ENCODE results near the gene FBXL7.

FBXL7 gene

DNA sequence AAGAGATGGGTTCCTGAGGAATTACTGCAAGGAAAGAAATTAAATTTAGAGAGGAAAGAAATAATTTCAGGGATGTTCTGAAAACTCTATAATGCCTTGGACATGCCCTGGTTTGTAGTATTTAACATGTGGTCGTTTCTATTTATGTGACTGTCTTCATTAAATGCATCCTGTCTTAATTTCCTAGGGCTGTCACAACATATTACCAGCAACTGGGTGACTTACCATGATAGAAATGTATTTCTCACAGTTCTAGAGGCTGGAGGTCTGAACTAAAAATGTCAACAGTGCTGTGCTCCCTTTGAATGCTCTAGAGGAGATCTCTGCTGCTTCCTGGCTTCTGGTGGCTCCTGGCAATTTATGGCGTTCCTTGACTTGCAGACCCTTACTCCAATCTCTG is 287.7 kb downstream of the FBXL7 start:
- DNase-seq: no peak

DNA sequence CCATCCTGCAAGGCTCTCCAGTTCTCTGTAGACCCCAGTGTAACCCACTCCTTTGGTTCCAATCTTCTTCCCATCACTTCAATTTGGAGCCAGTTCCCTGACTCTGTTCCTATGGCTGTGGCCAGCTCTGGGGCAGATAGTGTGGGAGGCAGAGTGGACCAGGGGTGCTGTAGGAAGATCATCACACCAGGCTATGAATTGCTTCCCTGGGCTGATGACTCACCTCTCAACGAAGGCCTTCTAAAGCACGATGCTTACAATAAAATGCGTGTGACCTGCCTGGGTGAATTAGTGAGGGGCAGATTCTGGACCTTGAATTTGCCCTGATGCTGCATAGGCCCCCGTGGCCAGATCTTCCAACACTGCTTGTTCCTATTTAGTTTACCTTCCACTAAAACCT is 289.7 kb downstream of the FBXL7 start:
- no peak for DNase-seq

DNA sequence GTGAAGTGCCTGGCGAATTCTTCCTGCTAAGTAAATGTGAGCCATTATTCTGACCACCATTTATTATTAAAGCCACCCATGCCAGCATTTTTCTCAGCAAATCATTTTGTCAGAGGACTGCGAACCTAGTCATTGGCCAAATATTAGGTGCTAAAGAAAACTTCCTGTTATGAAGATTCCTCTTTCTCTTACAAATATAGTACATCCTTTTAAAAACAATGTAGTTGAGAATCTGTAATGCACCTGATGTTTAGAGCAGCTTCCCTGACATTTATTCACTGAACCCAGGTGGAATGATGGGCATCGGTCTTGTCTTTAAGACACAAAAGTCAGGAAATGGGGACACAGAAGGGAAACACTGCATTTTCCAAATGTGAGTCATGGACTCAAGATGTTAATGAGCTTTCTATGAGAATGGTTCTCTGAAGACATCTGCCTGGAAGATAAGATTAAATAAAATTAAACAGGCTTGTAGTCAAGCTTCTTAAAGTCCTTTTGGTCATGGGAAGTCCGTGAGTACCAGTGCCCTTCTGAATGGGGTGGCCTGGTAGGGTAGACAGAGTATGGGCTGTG is 290.6 kb downstream of the FBXL7 start:
- no peak for DNase-seq

DNA sequence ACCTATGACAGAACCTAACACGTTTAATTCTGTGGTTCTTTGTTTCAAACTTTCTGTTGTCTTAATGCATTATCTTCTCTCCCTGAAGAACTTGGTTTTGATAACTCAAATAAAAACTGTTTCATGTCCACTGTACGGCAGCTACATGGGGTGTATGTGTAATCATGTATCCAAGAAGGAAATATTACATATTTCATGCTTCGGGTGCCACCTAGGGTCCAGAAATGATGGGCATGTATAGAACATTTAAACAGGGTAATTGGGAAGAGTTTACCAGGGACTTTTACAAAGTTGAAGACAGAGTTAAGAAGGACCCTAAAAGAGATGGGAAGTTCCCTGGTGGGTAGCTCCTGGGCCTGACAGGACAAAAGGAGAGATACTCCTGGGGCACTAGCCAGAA is 291.3 kb downstream of the FBXL7 start:
- no peak for DNase-seq

DNA sequence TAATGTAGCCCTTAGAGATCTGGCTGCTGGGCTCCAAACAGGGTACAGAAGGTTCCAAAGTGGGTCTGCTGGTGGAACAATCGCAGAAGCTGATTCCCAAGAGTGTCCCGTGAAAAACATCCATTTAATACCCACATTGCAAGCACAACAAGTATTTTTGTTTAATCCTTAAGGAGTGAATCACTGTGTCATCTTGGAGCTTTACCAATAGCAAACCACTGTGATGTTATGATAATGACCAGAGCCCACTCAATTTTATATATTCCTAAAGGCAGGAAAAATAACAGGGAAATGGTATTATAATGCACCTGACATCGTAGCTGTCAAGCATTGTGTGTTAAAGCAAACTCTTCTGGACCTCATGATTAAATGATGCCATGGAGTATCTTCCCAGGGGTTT is 291.9 kb downstream of the FBXL7 start:
- DNase-seq: no peak

DNA sequence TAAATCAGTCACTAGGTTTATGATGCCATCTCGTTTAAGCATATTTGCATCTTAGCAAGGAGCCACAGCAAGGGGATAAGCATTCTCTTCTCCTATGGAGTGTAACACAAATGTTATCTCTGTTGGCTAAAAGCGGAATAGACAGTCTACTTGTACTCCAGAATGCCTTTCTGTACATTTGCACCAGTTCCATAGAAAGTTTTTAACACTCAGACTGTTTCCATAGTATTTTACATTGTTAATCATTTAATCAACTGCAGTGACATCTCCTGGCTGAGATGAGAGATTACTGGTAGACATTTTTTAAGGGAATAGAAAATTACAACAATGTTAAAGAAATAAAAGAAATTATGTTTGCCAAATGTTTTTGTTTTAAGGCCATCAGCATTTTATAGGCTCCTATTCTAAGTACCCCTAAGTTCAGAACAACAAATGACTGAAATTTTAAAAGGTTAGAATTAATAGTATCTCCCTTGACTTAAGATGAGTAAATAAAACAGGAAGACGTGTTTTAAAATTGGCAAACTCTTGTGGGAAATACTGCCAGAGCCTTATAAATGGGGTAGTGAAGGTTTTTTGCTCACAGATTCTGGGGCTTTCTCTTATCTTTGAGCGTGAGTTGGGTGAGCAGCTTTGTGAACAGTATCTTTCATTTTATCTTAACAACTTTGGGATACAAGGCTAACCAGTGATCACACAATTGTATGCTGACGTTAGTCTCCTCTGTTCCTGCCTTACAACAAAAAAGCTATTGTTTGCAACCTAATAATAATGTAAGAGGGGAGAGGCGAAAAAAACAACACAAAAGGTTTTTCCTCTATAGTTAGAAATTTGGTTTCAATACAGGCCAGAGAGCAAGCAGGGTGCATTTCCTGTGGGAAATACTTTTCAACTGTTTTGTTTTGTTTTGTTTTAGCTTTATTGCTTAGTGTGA is 294.3 kb downstream of the FBXL7 start:
- DNase-seq: peak; percentile 22

DNA sequence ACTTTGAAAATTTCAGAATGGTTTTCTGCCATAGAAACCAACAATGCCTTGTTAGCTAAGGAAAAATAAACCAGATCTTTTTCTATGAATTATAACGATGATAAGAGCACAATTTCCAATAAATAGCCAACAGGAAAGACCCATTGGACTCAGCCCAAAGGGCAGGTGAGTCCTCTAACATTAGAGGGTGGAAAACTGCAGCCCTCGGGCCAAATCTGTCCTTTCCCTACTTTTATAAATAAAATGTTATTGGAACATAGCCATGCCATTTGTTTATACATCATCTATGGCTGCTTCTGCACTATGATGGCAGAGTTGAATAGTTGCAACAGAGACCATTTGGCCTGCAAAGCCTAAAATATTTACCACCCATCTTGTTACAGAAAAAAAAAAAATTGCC is 296.1 kb downstream of the FBXL7 start:
- DNase-seq: no peak

DNA sequence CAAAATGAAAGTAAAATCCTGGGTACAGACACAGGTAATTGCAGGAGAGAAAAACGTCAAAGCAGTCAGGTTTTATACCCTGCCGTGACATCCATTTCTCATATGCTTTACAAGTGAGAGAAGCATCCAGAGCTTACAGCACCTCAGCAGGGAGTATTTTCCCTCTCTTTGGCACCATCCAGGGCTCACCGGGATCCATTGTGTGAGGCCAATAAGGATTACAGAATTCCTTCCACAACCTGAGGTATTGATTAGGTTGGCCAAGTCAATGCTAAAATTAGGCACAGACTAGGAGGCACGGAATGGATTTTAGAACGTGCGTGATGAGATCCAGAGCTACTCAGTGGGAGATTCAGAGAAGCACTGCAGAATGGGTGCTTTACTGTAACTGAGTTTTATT is 296.6 kb downstream of the FBXL7 start:
- DNase-seq: no peak

DNA sequence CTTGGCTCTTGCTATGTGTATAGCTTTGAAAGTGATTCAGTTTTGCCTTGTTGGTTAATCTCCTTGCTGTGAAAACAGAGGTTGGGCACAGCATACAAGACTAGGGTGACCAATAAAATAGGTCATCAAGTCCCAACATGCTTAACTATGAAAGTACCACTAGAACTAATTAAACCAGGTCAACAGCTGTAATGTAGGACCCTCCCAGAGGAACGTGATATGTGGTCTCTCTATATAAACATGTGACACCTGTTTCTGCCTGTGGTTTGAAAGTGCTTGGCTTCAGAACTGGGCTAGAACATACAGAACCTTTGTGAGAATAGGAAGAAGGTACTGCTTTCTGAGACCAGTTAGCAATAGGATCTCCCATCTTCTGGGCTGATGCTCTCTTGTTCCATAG is 297.1 kb downstream of the FBXL7 start:
- no peak for DNase-seq

DNA sequence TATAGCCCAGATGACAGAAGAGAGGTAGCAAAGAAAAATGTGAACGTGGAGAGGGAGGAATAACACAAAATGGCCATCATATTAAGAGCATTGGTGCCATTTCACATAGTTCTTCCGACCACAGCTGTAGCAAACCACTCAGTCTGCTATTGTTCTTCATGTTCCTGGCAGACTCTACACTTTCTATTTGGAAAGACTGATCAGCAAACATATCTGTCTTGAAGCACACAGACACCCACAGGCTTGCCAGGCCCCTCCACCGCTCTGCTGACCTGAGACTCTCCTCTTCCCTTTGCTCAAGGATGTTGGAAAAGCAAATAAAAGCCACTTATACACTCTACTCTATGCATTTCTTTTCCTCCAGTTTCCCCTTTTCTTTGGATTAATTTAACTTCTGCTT is 298.0 kb downstream of the FBXL7 start:
- no peak for DNase-seq

DNA sequence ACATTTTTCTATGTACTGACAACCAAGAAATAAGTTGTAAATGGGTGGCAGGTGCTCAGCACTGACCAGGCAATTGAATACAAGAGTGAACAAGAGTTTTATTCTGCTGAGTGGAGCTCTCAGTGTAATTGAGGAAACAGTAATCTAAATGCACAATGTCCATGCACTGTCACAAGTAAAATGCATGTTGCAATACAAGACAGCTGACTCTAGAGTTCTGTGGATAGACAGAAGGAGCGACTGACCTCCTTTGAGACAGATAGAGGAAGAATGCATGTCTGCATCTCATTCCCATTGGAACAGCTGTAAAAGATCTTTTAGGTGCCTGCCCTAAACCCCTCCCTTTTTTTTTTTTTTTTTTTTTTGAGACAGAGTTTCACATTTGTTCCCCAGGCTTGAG is 299.0 kb downstream of the FBXL7 start:
- no peak for DNase-seq

DNA sequence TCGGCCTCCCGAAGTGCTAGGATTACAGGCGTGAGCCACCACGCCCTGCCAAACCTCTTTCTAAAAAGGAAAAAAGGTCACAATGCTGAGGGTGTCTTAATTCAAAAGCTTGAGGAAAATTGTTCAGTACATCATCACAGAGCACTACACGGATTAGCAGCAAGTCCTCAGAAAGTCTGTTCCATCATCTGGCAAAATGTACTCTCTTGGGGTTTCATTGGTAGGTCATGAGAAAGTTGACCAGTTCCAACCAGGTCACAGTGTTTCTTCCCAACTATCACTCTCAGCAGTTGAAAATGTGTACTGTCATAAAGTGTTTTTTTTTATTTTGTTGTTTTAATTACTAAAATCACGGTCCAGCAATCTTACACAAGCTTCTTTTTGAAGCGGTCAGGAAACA is 299.6 kb downstream of the FBXL7 start:
- DNase-seq: no peak

DNA sequence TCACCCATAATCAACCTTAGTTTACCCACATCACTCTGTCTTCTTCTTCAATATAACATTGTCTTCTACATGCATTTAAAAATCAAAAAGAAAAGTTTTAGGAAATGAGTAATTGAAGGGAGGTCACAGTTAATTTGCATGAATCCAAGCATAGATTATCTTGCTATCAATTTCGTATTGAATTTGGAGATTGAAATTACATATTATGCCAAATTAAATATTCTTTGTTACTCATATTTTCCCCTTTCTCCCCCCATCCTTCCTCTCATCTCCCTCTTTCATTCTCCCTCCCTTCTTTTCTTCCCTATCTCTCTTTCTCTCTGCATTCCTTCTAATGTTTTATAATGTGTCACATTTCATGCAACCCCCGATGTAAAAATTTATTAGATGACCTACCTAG is 303.3 kb downstream of the FBXL7 start:
- no peak for DNase-seq

DNA sequence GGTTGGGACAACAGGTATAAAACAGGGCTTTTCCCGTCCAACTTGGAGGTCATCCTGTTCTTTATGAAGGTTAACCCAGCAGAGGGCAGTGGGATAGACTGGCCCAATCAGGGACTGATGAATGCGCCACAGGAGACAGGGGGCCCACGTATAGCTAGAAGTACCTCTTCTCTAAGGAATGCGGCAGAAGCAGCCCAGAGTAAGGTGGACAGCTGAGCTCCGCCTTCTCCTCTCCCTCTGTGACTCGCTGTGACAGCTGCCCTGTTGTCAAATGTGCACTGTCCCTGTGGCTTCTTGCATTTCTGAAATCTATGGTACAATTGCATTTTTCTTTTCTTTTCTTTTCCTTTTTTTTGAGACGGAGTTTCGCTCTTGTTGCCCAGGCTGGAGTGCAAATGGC is 306.6 kb downstream of the FBXL7 start:
- no peak for DNase-seq

DNA sequence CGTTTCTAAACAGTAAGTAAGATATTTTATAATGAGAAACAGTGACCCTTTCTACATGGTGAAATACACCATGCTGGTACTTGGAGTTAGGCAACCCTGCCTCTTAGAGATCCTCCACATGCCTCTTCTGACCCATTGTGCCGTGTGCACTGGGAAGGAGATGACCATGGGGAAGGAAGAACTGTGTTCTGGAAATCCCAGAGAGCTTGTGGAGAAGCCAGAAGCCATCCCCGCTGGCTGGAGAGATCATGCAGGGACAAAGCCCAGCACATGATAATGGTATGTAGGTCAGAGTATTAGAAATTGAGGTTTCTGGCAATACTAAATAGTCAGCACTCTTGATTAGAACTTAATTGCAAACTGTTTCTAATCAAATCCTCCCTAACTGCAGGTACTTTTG is 307.3 kb downstream of the FBXL7 start:
- DNase-seq: no peak

DNA sequence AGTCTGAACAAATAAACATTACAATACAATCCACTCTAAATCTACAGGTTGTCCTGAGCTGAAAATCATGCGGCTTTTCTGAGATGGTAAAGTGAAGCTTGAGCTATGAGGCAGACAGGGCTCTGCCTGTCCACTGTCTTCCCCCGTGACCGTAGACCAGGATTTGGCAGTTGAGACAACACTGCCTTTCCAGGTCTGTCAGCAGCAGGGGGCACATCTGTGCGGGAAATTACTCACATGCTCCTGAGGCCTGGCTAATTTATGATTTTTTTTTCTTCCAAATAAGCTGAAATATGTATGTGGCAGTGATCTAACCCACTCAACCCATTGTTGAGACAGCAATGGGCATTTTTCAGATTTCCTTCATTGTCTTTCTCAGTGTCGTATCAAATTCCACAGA is 307.9 kb downstream of the FBXL7 start:
- DNase-seq: no peak

DNA sequence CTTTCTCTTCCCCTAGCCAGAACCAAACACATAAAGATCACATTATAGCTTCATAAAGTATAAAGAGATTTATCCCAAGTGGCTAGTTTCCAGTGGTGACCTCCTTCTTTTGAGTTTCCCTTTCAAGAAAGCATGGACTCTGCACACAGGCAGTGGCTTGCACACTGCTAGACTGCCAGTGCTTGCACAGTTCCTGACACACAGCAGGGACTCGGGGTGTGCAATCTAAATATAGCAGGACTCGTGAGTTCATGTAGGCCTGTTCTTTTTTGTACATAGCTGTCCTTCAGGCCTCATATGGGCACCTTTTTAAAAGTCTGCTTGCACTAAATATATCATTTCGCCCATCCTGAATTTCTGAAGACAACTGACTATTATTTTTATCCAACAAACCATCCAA is 308.6 kb downstream of the FBXL7 start:
- no peak for DNase-seq

DNA sequence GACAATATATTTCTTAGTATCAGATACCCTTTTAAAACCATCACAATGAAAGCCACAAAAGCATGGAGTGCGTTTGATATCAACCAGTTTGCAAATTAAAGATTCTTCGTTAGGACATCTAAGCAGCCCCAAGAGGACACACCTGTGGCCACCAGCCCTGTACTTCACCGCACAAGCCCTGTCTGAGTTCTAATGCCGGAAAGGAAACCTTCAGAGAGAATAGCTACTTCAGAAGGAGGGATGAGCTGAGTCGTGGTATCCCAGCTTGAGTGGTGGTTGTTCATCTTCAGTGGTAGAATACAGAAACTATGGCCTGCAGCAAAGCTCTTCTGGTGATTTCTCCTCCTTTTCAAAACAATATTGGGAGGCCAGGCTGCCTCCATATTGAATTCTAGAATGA is 319.6 kb downstream of the FBXL7 start:
- DNase-seq: no peak

DNA sequence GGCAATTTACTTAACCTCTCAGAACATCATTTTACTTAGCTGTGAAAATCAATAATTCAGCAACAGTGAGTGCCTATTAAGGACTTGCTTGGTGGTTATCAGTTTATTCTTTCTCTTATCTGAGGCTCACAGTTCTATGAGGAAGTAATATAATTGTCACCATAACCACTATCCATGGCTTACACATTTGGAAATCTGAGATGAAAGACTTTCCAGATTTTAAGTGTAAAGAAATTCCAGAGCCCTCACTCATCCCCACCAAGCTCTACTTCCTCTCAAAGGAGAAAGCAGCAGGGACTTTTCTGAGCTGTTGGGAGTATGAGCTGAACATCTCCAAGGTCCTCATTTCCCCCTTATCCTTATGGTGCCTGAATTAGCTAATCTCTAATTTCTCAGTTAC is 321.5 kb downstream of the FBXL7 start:
- DNase-seq: no peak

DNA sequence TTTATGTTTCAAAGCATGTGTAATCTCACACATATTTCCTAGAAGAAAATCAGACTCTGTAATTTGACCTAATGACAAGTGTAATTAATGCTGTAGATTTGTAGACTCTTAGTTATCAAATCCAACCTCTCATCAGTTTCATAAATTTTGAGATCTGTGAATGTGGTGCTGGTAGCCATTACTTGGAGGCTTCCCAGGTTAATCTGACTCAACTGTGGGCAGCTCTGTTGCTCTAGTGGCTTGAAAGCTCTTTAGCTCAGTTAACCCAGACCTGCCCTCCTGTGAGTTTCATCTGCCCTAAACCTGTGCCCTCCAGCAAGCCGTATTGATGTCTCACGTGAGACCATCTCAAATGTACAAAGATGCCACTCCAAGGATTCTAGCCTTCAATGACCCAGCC is 323.4 kb downstream of the FBXL7 start:
- DNase-seq: peak; percentile 20

DNA sequence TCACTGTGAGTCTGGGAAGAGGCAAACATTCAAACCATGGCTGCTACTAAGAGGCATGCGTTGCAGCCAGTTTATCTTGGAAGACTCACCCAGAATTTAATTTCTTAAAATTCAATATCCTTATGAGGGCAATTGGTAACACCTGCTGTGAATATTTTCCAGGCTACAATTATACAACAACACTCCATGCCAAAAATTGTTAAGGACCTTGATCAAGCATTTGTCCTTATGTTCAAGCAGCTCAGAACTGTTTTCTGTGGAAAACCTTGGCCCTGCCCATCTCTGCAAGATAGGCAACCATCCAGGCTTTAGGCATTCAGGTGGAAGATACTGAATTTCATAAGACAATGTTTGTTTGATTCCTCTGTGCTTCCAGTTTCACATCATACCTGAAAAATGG is 327.8 kb downstream of the FBXL7 start:
- DNase-seq: no peak

DNA sequence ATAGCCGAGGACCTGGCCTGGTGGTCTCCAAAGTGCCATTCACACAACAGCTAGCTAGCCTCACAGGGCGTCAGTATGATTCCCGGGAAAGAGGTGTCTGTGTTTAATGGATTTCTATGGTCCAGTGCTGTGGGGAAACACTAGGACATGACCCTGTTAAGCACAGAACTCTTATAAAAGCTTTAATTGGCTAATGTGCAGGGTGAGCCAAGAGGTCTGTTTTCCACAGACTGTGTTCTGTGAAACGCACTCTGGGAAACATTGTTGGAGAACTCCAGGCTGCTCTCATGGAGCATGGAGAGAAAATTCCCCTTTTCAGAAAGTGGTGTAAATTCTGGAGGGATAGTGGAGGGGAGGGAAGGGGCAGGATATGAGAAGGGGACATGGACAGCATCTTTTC is 331.4 kb downstream of the FBXL7 start:
- DNase-seq: no peak

DNA sequence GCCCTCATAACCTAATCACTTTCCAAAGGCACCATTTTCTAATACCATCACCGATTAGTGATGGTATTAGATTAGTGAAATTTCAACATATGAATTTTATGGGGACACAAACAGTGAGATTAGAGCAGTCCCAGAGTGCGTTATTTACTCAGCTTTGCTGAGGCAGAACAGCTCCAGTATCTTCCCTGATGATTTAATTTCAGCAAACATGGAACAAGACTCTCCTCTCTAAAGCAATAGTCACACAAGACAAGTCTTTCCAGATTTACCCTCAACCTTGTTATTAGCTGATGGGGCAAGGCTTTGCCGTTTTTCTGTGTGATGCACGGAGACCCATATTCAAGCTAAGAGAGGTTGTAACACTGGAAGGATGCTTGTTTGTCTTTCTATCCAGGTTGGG is 333.4 kb downstream of the FBXL7 start:
- DNase-seq: no peak

DNA sequence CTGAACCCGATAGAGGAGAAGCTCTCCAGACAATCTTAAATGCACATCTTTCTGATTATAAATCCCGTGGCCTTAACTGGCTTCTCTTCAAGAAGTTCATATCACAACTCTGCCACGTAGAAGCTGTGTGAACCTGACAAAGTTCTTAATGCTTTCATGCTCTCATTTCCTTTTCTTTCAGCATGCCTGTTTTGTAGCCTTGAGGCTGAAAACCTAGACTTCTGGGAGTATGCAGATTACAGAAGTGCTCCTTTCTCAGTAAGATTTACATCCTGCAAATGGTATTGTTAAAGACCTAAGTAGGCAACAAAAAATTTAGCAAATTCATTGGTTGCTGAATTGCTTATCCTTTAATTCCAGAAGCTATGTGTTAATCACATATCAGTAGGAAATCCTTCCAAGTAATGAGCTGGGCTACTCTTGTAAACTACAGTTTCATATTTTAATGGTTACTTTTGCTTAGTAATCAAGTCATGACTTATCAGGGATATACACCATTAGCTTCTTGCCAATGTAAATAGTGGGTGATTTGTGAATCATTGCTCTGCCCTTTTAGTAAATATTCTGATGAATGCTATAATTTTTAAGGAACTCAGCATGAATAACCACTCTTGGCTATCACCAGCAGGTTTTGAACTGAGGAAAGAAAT is 334.7 kb downstream of the FBXL7 start:
- DNase-seq: peak; percentile 55

All from kidney glomerular epithelial cell (primary cell).